ENCODE data around the gene SPTBN1. TPM values are rescaled to one million over a fixed set of nuclear protein-coding genes. Genes with fewer than 3 reads are reported as not detected.
"Not testable (repeated sequence)": the region's sequence is repeated elsewhere in the genome, so short reads cannot be mapped to it uniquely, and the experiment has no call there.

The SPTBN1 gene
- total RNA-seq, 1 donor from 2014 or later = 601 TPM

GRCh38 chr2:54528311-54528955, 72.3 kb downstream of the SPTBN1 start:
- H3K27me3 ChIP-seq (ENCODE audit: low read depth) = no peaks in the 10 kb centered on the region
- H3K27ac ChIP-seq = no peak overlapping the region
- H3K36me3 ChIP-seq = peaks cover 49% of the 10 kb centered on the region
- H3K9me3 ChIP-seq = no peaks in the 10 kb centered on the region
- H3K4me3 ChIP-seq = no peak overlapping the region
- peaks cover 54% of the 10 kb centered on the region for H3K4me1 ChIP-seq
- no peak for TF ChIP-seq CTCF (IDR thresholded peaks at IDR 0.05)
- DNase-seq = no peak
- ATAC-seq = no peak
- intact Hi-C loops (cut with DNase I) = no loop called here

DNA sequence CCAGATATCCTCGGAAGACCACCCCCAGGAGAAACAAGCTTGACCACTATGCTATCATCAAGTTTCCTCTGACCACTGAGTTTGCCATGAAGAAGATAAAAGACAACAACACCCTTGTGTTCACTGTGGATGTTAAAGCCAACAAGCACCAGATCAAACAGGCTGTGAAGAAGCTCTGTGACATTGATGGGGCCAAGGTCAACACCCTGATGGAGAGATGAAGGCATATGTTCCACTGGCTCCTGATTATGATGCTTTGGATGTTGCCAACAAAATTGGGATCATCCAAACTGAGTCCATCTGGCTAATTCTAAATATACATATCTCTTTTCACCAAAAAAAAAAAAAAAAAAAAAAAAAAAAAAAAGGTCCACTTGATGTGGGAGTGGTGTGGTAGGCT, 73.4 kb downstream of the SPTBN1 start:
- H3K27ac ChIP-seq; H3K9me3 ChIP-seq; DNase-seq; ATAC-seq; intact Hi-C loops (cut with DNase I); H3K27me3 ChIP-seq (ENCODE audit: low read depth); H3K4me3 ChIP-seq: not testable (repeated sequence)
- Histone ChIP-seq H3K36me3 (peaks cover 55% of the 10 kb centered on the region), H3K4me1 (peaks cover 50% of the 10 kb centered on the region)

- Histone ChIP-seq H3K27ac (no peak overlapping the region), H3K9me3 (no peaks in the 10 kb centered on the region), H3K4me3 (no peak overlapping the region), H3K27me3 (ENCODE audit: low read depth) (no peaks in the 10 kb centered on the region), H3K36me3 (peaks cover 59% of the 10 kb centered on the region), H3K4me1 (peaks cover 47% of the 10 kb centered on the region)
- ATAC-seq (no peak), DNase-seq (no peak)
- no peak for TF ChIP-seq CTCF (IDR thresholded peaks at IDR 0.05)
- intact Hi-C loops (cut with DNase I) = no loop called here
These were observed 73.8 kb downstream of the SPTBN1 start for GRCh38 chr2:54529935-54530334.

DNA sequence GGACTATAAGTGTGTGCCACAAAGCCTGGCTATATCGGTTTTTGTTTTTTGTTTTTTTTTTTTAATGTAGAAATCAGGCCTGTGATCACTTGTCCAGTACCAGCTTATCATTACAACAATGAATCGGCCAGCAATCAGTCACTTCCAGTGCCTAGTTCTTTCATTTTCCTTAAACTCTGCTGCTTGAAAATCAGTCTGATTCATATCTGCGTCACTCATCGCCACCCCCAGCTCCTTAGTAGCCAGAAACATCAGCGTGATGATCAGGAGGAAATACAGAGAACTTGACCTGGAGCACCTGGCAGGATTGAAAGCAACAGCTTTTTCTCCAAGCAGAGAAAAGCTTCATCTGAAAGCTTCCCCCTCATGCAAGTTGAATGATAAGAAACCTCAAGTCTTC, 75.4 kb downstream of the SPTBN1 start:
- no peak for TF ChIP-seq CTCF (IDR thresholded peaks at IDR 0.05)
- ATAC-seq (no peak), DNase-seq (no peak)
- H3K27me3 ChIP-seq (ENCODE audit: low read depth) = no peaks in the 10 kb centered on the region
- H3K9me3 ChIP-seq = no peaks in the 10 kb centered on the region
- H3K27ac ChIP-seq = no peak overlapping the region
- H3K4me1 ChIP-seq = peaks cover 48% of the 10 kb centered on the region
- H3K4me3 ChIP-seq = no peak overlapping the region
- intact Hi-C loops (cut with DNase I) = no loop called here
- H3K36me3 ChIP-seq = peaks cover 57% of the 10 kb centered on the region

- intact Hi-C loops (cut with DNase I) = no loop called here
- ATAC-seq (no peak), DNase-seq (no peak)
- peaks cover 36% of the 10 kb centered on the region for H3K4me1 ChIP-seq
- H3K36me3 ChIP-seq = peaks cover 30% of the 10 kb centered on the region
- no peak overlapping the region for H3K27ac ChIP-seq
- H3K27me3 ChIP-seq (ENCODE audit: low read depth) = no peaks in the 10 kb centered on the region
- no peak overlapping the region for H3K4me3 ChIP-seq
- no peak for TF ChIP-seq CTCF (IDR thresholded peaks at IDR 0.05)
- no peaks in the 10 kb centered on the region for H3K9me3 ChIP-seq
These were observed 78.1 kb downstream of the SPTBN1 start for GRCh38 chr2:54534221-54534620.

GRCh38 chr2:54534625-54535024, 78.5 kb downstream of the SPTBN1 start:
- DNase-seq (no peak), ATAC-seq (no peak)
- no peaks in the 10 kb centered on the region for H3K9me3 ChIP-seq
- peaks cover 26% of the 10 kb centered on the region for H3K36me3 ChIP-seq
- no peak for TF ChIP-seq CTCF (IDR thresholded peaks at IDR 0.05)
- H3K4me3 ChIP-seq = no peak overlapping the region
- H3K27ac ChIP-seq = no peak overlapping the region
- H3K4me1 ChIP-seq = peaks cover 36% of the 10 kb centered on the region
- intact Hi-C loops (cut with DNase I) = no loop called here
- H3K27me3 ChIP-seq (ENCODE audit: low read depth) = no peaks in the 10 kb centered on the region
